ENCODE results near the gene SPNS2. TPM values are rescaled to one million over a fixed set of nuclear protein-coding genes. Genes with fewer than 3 reads are reported as not detected.

SPNS2 gene
- total and polyA plus RNA-seq, 2 donors (not counting 1 experiment from before 2014, with no cell fraction given) = 0.17 TPM; not detected in 1

GRCh38 chr17:4479340-4479981 is 19.2 kb upstream of the SPNS2 start:
- Histone ChIP-seq H3K27me3 (ENCODE audit: control insufficient read depth, insufficient read depth, low read length) (no peaks in the 10 kb centered on the region), H2AFZ (ENCODE audit: low read length) (no peak overlapping the region), H3K4me2 (ENCODE audit: extremely low read depth, insufficient read depth, low read length) (no peak overlapping the region), H3K4me3 (replicated peaks in 1 of 4; ENCODE audit: control extremely low read depth in 1 of 4, insufficient read depth in 1 of 4, low read depth in 3 of 4, low read length in 4 of 4) (no peak overlapping the region), H3K9ac (ENCODE audit: insufficient read depth, low read length) (no peak overlapping the region), H3K79me2 (ENCODE audit: control insufficient read depth, insufficient read depth, low read length) (no peaks in the 10 kb centered on the region), H4K20me1 (ENCODE audit: control insufficient read depth, extremely low read depth, insufficient read depth, low read length) (no peaks in the 10 kb centered on the region), H3K4me1 (ENCODE audit: control insufficient read depth, extremely low read depth, insufficient read depth, low read length) (no peaks in the 10 kb centered on the region), H3K27ac (ENCODE audit: insufficient read depth, low read length) (no peak overlapping the region), H3K9me3 (ENCODE audit: control insufficient read depth, insufficient read depth, low read depth, low read length) (no peaks in the 10 kb centered on the region), H3K36me3 (ENCODE audit: control insufficient read depth, insufficient read depth, low read length) (no peaks in the 10 kb centered on the region)
- DNase-seq (ENCODE audit: low read depth in 2 of 2) = no peak
- TF ChIP-seq EZH2 (IDR thresholded peaks at IDR 0.05; ENCODE audit: low read length, missing control alignments) = no peak
- TF ChIP-seq CTCF (conservative IDR thresholded peaks at IDR 0.05 in 1 of 2, IDR thresholded peaks at IDR 0.05 in 1 of 2; ENCODE audit: low read depth in 1 of 2, low read length in 2 of 2) = no peak

DNA sequence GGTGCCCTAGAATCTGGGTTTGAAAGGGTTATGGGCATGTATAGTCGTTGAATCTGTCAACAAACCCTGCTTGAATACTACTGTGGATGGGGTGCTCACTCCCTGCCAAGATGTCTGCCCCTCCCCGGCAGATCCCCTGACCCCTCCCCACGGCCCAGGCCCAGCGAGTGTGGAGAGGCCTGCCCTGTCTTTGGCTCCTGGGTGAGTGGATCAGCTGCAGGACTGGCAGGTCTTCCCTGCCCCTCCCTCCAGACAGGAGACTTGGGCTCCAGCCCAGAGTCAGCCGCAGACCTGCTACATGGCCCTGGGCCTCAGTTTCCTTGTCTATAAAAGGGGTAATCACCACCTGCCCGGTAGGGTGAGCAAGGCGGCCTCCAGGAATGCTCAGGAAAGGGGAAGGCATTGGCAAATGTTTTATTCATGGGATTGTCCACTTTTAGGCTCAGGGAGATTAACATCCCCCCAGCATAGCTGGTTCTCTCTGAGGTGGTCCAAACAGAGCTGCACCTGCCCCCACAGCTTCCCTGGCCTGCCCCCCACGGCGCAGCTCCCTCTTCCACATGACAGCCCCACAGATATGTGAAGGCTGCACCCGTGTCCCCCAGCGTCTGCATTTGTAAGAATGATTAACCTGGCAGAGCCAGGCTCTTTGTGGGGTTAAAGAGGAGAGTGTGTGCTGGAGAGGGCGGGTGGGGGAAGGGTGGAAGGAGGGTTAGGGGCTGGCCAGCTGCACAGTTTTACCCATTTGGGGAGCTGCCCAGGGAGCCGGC is 18.5 kb upstream of the SPNS2 start:
- Histone ChIP-seq H3K27me3 (ENCODE audit: control insufficient read depth, insufficient read depth, low read length) (no peaks in the 10 kb centered on the region), H3K9ac (ENCODE audit: insufficient read depth, low read length) (no peak overlapping the region), H3K4me2 (ENCODE audit: extremely low read depth, insufficient read depth, low read length) (no peak overlapping the region), H3K27ac (ENCODE audit: insufficient read depth, low read length) (no peak overlapping the region), H2AFZ (ENCODE audit: low read length) (no peak overlapping the region), H3K4me1 (ENCODE audit: control insufficient read depth, extremely low read depth, insufficient read depth, low read length) (no peaks in the 10 kb centered on the region), H3K79me2 (ENCODE audit: control insufficient read depth, insufficient read depth, low read length) (no peaks in the 10 kb centered on the region), H3K36me3 (ENCODE audit: control insufficient read depth, insufficient read depth, low read length) (no peaks in the 10 kb centered on the region), H3K9me3 (ENCODE audit: control insufficient read depth, insufficient read depth, low read depth, low read length) (no peaks in the 10 kb centered on the region), H4K20me1 (ENCODE audit: control insufficient read depth, extremely low read depth, insufficient read depth, low read length) (no peaks in the 10 kb centered on the region), H3K4me3 (replicated peaks in 1 of 4; ENCODE audit: control extremely low read depth in 1 of 4, insufficient read depth in 1 of 4, low read depth in 3 of 4, low read length in 4 of 4) (no peak overlapping the region)
- no peak for DNase-seq (ENCODE audit: low read depth in 2 of 2)
- no peak for TF ChIP-seq CTCF (conservative IDR thresholded peaks at IDR 0.05 in 1 of 2, IDR thresholded peaks at IDR 0.05 in 1 of 2; ENCODE audit: low read depth in 1 of 2, low read length in 2 of 2)
- no peak for TF ChIP-seq EZH2 (IDR thresholded peaks at IDR 0.05; ENCODE audit: low read length, missing control alignments)

- Histone ChIP-seq H3K79me2 (ENCODE audit: control insufficient read depth, insufficient read depth, low read length) (no peaks in the 10 kb centered on the region), H3K9me3 (ENCODE audit: control insufficient read depth, insufficient read depth, low read depth, low read length) (no peaks in the 10 kb centered on the region), H2AFZ (ENCODE audit: low read length) (no peak overlapping the region), H3K4me1 (ENCODE audit: control insufficient read depth, extremely low read depth, insufficient read depth, low read length) (no peaks in the 10 kb centered on the region), H3K4me3 (replicated peaks in 1 of 4; ENCODE audit: control extremely low read depth in 1 of 4, insufficient read depth in 1 of 4, low read depth in 3 of 4, low read length in 4 of 4) (no peak overlapping the region), H3K36me3 (ENCODE audit: control insufficient read depth, insufficient read depth, low read length) (no peaks in the 10 kb centered on the region), H4K20me1 (ENCODE audit: control insufficient read depth, extremely low read depth, insufficient read depth, low read length) (no peaks in the 10 kb centered on the region), H3K4me2 (ENCODE audit: extremely low read depth, insufficient read depth, low read length) (no peak overlapping the region), H3K27me3 (ENCODE audit: control insufficient read depth, insufficient read depth, low read length) (no peaks in the 10 kb centered on the region), H3K27ac (ENCODE audit: insufficient read depth, low read length) (no peak overlapping the region), H3K9ac (ENCODE audit: insufficient read depth, low read length) (no peak overlapping the region)
- DNase-seq (ENCODE audit: low read depth in 2 of 2) = no peak
- TF ChIP-seq EZH2 (IDR thresholded peaks at IDR 0.05; ENCODE audit: low read length, missing control alignments) (no peak), CTCF (conservative IDR thresholded peaks at IDR 0.05 in 1 of 2, IDR thresholded peaks at IDR 0.05 in 1 of 2; ENCODE audit: low read depth in 1 of 2, low read length in 2 of 2) (no peak)
Observed at GRCh38 chr17:4480929-4481898, 17.5 kb upstream of the SPNS2 start.
